ENCODE results near the gene GNB1L.

Gene GNB1L

DNA sequence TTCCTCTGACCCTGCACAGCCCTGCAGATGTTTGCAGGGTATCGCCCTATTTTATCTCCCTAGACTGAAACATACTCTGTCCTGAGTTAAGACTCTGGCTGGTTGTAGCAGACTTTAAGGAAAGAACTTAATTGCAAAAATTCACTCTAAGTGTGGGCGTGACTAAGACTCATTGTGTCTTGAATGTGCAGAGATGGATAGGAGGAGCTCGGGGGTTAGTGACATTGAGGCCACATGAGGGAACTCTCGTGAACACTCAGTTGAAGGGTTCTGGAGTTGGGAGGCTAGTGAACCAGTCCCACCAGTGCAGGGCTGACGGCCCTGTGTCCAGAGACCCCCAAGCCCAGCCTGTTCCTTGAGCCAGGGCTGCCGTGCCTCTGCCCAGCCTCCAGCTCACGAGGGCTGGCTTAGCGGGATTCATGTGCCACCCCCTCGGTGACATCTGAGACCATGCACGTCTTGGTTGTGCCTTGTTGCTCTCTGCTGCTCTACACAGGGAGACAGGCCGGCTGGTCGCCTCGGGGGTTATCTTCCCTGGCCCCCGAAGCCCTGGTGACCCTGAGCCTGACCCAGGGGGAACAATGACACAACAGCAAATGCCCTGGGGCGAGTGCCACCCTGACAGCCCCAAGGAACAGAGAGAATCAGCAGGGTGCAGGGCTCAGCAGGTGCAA is 105.5 kb downstream of the GNB1L start:
- DNase-seq (ENCODE audit: low read depth), result no peak

DNA sequence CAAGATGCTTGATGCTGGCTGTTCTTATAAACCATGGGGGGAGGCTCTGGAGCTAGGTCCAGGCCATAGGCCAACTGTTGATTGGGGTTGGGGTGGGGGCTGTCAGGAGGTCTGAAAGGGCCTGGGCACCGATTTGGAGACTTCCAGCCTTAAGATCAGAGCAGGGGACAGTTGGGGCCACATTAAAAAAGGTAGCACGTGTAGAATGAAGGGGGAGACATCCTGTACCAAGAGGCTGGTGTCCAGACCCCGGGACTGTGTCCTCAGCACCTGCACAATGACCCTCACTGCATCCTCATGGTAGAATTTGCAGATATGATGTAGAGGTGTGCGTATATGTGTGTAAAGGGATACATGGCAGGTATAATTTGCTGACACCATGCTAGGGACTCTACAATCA is 106.5 kb downstream of the GNB1L start:
- no peak for DNase-seq (ENCODE audit: low read depth)

DNA sequence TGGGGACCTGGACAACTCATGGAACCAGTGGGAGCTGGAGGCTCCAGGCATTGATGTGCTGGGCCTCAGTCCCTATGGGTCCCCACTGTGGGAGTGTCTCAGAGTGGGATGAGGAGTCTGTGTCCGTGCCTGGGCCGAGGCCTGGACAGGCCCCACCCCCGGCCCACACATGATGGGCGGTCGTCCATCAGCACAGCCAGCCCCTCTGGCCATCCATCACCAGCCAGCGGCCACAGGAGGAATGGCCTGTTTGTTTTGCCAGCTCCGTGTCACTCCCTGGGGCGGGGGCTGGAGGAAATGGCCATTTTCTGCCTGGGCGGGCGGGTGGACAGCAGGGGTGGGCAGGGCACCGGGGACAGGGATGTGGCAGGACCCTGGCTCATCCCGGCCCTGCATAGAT is 107.1 kb downstream of the GNB1L start:
- DNase-seq (ENCODE audit: low read depth), result no peak

DNA sequence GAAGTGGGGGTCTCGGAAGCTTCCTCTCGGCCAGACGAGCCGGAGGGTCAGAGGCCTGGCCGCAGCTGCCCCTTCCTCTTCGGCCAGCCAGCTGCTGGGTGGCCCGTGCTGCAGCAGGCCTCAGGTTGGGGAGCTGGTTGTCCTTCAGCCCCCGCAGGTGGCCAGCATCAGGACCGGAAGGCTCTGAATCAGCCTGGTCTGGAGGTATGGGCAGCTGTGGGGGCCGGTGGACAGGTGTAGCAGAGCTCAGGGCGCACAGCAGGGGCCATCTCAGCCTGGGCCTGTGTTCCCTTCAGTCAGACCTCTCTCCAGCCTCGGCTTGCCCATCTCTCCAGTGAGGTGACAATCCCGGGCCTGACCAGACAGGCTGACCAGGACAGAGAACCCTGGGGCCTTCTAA is 107.9 kb downstream of the GNB1L start:
- DNase-seq (ENCODE audit: low read depth), result no peak

DNA sequence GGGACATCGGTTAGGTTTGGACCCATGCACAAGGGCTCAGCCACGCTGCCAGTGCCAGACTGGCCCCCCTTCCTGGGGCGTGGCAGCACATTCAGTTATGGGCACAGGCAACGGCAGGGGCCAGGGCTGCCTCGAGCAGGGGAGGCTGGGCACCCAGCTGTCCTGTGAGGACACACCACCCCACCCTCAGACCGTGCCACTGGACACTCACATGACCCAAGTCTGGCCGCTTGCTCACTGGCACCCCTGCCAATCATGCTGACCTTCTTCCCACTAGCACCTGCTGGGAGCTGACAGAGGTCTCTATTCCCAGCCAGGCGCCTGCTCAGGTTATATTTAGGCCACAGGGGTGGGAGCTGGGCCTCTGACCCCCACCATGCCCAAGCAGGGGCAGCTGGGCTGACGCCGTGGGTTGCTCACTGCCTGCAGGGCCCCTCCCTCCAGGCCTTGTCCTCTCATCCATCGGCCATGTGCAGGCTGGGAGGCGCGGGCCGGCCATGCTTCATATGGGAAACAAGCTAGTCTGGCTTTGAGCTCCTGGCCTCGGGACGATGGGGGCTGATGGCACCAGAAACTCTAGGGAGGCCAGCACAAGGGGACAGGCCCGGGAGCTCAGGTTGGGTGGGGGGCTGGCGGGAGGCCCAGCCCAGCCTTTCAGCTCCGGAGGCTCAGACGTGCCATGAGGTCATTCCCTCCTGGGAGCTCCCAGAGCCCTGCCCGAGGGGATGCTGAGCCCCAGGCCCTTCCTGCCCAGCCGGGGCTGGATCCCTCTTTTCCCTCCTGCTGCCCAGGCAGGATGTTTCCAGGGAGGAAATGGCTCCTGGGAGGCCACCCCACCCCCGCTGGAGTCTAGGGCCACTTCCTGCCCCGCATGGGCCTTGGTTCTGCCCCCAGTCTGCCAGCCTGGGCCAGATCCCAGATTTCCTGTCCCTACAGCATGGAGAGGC is 109.2 kb downstream of the GNB1L start:
- no peak for DNase-seq (ENCODE audit: low read depth)

DNA sequence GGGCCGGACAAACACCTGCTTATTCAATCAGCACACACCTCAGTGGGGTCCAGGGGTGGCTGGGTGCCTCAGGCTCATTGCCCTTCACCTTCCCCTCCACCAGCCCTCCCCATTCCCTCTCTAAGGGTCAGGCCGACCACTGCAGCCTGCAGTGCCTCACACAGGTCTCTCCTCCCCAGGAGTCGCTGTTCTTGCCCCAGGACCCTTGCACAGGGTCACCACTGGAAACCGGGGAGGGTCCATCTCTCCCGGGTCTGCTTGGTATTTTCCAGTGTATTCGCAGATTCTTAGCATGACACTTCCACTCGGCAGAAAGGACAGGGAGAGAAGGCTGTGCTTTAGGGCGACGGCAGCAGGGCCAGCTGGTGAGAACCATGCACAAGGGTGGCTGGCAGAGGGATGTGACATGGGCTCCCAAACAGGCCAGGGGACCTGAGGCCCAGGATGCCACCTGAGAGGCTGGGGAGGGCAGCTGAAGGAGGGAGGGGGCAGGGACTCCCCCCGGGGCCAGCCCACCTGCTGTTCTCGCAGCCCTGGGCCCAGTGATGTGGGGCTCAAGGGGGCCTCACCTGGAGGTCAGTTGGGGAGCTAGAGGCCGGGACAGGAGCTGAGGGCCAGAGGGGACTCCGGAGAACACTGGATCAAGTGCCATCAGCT is 110.2 kb downstream of the GNB1L start:
- no peak for DNase-seq (ENCODE audit: low read depth)

DNA sequence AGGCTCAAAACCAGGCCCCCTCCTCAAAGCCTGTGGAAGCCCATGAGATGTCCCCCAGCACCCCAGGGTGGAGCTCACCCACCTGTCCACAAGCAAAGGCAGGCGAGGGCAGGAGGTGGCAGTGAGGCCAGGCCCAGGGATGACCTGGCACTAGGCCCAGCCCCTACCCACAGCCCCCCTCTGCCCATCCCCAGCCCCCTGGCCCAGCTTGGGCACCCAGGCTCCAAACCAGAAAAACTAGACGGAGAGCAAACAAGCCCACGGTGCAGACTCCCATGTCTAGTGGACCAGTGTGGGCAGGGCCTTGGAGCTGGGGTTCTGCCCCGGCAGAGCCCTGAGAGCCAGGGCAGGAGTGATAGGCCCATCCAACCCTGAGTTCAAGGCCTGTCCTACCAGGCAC is 111.0 kb downstream of the GNB1L start:
- no peak for DNase-seq (ENCODE audit: low read depth)

DNA sequence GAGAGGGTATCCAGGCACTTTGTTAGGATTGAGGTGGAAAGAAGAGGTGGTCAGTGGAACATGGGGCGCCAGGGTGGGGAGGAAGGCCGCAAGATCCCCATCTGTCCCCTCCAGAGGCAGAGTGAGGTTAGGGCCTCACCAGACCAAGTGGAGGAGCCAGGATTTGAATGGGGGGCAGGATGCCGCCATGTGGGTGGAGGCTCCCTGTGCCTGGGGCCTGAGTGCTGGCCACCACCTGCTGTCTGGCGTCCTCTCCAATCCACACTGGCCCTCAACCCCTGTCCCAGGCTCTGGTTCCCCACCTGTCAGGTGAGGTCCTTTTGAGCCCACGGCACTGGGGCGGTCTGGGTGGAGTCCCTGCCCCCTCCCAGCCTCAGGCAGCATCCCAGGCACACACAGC is 111.6 kb downstream of the GNB1L start:
- no peak for DNase-seq (ENCODE audit: low read depth)

DNA sequence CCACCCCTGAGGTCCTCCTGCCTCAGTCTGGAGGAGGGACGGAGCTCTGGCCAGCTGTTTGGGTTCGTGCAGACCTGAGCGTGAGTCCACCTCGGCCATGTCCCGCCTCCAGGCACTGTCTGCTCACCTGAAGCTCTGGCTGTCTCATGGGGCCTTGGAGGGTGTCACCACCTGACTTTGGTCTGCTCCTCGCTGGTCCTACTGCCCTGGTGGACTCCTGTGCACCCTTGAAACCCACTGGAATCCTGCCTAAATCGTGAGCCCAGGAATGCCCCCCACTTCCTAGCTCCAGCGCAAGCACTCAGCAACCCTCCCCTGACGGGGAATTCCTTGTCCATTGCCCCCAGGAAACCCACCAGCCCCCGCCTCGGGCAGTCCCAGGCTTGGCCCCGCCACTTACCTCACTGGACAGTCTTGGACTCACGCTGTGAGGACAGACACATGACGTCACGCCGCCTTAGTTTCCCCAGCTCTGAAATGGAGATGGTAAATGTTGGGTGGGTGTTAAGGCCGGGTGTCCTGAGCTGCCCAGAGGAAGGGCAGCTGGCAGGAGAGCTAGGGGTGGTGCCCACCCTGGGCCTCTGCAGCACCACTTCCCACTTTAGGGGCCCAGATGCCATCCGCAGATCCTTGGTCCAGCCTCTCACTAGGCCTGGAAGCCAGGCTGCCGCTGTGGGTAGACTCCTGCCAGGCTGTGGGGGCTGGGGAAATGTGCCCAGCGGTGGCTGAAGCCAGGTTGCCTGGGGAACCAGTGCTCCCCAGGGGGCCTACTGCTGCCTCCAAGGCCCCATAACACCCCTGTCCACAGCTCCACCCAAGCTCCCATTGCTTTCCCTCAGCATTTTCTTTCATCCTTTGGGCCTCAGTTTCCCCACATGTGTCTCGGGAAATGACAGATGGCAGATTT is 112.3 kb downstream of the GNB1L start:
- DNase-seq (ENCODE audit: low read depth), result no peak

DNA sequence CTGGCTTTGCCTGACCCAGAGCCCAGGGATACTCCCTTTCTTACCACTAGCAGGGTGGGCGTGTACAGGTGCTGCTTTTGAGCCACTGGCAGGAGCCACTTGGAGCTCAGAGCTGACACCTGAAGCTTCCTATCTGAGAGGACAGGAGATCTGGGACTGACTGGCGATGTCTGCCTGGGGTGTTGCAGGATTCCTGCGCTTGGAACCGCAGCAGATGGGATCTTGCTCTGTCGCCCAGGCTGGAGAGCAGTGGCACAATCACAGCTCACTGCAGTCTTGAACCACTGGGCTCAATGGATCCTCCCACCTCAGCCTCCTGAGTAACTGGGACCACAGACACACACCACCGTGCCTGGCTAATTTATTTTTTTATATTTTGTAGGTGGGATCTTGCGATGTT is 113.6 kb downstream of the GNB1L start:
- no peak for DNase-seq (ENCODE audit: low read depth)

DNA sequence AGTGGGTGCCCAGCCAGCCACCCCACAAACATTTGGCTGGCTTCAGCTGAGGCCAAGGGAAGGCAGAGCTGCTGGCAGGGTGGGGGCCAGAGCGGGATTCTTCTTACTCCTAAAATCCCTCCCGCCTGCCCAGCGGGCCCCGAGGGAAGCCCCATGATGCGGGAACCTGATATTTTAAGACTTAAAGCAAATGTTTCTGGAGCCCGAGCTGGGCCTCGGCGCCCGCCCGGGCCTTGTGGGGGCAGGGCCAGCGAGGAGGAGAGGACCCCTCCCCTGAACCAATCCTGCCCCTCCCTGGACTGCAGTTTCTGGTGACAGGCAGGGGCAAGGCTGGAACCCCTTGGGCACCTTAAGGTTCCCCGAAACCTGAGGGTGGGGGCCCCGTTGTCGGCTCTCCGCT is 114.1 kb downstream of the GNB1L start:
- no peak for DNase-seq (ENCODE audit: low read depth)

DNA sequence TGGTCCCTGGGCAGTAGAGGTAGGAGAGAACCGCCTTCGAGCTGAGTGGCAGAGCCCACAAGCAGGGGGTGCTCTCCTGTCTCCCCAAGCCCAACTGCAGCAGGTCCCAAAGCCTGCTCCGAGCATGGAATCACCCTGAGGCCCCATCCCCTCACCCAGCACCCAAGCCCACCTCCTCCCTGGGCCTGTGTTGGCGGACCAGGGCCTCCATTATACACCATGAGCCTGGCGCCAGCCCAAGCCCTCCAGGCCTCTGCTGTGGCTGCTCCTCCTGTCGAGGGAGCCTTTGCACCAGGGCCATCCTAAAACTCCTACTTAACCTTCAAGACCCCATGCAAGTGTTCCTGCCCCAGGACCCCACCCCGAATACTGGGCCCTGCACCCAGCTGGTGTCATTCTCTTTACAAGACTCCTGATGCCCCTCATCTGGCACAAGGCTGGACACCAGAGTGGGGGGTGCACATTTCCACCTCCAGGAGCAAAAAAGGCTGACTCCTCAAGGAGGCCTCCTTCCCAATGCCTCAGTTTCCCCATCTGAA is 114.7 kb downstream of the GNB1L start:
- no peak for DNase-seq (ENCODE audit: low read depth)

DNA sequence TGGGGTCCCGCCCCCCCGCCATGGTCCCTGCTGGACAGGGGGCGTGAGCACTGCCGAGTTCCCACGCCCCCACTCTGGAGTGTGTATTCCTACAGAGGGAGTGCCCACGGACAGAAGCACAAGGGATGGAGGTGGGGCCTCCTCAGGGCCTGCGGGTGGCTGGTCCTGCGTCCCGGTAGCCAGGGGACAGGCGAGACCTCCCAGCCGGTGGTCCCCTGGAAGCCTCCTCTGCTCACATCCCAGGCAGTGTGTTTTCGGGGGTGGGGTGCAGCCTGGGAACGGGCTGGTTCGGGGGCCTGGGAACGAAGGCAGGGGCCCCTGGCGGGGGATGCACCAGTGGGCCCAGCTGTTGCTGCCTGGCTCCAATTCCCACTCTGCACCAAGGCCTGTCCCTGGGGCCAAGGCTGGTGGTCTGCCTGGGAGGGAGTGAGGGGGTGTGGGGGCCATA is 115.2 kb downstream of the GNB1L start:
- no peak for DNase-seq (ENCODE audit: low read depth)

DNA sequence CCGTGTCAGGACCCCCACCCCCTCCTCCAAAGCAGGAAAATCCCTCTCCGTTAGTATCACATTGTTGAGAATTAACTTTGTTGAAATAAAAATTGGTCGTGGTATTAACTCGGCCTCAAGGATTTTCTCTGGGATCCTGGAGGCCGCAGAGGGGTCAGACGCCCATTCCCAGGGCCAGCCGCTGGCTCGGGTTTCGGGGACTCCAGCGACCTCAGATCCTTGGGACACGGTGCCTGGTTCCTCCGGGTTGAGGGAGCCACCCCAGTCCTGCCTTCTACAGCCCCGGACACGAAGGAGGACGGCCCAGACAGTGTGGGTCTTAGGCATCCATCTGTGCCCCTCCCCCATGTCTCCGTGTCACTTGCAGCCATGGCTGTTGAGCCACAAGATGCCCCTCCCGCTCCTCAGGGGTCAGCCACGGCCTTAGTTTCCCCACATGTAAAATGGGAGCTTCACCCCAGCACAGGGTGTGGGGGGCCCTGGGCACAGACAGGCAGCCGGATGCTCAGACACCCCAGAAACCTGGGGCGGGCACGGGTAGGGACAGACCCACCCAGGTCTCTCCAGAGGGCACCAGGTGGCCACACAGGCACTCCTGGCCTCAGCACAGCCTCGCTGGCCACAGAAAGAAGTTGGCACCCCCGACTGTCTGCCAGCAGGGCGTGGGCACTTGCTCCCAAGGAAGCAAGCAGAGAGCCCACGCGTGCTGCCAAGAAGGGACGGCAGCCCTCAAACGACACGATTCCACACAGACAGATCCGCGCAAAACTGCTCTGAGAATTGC is 115.8 kb downstream of the GNB1L start:
- no peak for DNase-seq (ENCODE audit: low read depth)

DNA sequence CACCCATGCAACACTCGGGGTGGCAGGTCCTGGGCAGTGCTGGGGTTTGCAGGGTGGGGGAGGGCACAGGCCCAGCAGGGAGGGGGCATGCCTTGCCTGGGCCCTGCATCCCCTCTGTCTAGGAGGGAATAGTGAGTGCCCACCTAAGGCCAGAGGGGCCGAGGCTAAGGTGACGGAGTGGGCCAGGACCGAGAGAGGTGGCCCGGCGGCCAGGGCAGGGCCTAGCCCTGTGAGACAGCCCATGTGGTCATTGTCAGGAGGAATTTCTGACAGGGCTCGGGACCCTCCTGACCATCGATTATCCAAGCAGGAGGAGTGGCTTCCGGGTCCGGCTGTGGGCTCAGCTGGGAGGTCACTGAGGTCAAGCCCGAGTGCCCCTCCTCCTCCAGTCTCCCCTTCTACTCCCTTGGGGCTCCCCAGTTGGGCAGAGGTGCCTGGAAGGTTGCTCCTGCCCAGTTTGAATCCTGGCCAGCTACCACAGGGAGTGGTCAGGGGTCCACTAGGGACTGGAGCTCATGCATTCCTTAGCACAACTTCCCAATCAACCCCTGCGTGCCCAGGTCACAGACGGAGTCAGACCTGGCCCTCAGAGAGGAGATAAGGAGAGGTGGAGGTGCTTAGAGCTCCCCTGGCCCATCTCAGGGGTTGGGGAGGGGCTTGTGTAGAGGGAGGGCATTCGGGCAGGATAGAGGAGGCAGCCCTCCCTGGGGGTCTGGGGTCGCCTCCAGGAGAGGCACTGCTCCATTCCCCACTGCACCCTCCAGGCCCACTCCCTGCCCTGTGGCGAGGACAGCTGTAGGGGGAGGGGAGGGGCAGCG is 116.6 kb downstream of the GNB1L start:
- DNase-seq (ENCODE audit: low read depth), result no peak

DNA sequence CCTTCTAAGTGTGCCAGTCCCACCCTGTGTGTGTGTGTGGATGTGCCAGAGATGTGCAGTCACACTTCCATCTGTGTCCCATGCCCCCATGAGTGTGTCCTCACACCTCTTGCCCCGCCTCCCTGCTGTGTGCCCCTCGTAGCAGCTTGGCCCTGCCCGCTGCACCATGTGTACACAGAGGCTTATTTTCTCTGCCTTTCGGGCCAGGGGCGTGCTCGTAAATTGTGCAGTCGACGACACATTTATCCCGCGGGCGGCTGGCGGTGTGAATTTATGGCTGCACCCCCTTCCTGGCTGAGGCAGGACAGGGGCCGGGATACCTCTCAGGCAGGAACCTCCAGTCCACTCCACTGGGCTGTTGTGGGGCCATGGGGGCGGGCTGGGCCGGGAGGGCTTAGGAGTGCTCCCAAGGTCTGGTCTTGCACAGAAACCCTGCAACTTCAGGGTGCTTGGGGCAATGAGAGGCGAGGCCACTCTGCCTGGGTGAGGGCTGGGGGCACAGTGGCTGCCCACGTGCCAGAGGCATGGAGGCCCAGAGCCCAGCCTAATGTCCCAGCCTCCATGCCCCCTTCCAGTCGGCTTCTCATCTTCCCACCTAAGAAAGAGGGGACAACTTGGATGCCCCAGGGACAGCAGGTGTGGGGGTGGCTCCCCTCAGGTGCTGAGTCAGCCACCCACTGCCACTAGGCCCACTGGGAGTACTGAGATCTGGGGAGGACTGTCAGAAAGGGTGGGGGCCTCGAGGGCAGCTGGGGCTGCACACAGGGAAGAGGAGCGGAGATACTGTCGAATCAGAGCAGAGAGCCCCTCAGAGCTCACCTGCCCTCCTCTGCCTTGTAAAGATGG is 118.8 kb downstream of the GNB1L start:
- DNase-seq (ENCODE audit: low read depth), result no peak

DNA sequence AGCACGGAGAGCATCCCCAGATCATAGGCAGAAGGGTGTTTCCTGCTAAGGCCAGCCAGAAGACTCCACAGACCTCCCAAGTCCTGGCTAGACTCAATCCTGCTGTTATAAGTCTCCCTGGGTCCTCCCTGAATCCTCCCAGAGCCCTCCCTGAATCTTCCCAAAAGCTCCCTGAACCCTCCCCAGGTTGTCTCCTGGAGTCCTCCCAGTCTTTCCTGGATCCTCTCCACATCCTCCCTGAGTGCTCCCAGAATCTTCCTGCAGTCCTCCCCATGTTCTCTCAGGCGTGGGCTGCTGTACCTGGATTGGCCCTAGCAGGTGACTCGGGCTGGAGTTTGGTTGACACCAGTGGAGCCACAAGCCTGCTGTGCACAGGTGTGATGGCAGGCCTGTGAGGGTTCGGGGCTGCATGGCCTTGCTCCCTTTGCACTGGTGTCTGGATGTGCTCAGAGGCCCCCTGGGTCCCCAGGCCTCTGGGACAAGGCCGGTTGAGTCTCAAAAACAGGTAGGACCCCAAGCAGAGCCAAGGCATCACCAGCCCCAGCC is 119.8 kb downstream of the GNB1L start:
- no peak for DNase-seq (ENCODE audit: low read depth)

DNA sequence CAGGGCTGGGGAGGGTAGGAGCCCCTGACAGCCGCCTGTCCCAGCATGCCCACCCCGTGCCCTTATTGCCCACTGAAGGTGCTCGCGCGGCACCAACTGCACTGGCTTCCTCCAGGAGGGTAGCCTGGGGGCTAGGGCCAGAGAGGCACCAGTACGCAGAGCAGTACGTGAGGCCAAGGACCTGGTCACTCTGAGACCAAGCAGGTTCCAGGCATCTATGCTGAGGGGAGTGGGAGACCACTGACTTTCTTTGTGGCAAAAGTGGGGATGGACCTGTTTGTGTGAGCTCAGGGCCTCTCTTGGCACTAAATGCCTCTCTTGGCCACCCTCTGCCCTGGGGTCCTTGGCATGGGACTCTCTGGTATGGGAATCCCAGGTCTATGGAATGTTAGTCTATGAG is 120.5 kb downstream of the GNB1L start:
- DNase-seq (ENCODE audit: low read depth), result no peak

DNA sequence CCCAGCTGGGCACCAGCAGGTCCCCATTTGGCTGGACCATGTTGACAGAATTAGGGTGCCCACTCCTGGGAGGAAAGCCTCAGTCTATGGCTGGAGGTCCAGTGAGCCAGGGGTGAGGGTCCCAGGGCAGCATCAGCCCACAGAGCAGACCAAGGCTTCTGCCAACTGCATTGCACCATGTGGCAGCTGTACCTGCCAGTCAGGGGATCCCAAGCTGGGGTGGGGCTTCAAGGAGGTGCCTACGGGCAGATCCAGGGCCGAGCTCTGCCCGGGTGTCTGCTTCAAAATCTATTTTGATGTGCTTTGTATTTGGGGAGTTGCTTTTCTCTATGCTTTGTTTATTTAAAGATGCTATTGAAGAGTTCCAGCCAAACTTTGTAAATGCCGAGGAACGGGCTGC is 120.9 kb downstream of the GNB1L start:
- DNase-seq (ENCODE audit: low read depth), result no peak

Measured in stimulated activated CD8-positive, alpha-beta memory T cell treated with anti-CD3 and anti-CD28 coated beads, Interleukin-7, amount 100 ng/mL, for 24 hours (primary cell).